ENCODE measurements around the gene FAM171A2.

DNA sequence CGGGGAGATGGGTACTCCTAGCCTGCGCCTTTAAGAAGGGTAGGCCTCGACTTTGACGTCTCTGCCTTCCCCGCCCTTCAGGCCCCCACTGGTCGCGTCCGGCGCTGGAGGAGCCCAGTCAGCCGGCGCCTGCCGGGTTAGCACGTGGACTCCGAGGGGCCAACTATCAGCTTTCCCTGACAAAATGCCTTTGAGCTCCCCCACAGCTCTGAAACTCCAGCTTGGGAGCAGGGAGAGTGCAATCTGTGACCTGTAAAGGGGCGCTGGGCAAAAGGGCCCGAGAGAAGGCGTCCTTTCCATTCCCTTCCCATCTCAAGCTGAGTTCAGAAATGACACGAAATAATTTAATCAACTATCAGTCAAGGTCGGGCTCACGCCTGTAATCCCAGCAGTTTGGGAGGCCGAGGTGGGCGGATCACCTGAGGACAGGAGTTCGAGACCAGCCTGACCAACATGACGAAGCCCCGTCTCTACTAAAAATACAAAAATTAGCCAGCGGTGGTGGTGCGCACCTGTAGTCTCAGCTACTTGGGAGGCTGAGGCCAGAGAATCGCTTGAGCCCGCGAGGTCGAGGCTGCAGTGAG lies 36.7 kb downstream of the FAM171A2 start:
- TF ChIP-seq, protein P1, sequence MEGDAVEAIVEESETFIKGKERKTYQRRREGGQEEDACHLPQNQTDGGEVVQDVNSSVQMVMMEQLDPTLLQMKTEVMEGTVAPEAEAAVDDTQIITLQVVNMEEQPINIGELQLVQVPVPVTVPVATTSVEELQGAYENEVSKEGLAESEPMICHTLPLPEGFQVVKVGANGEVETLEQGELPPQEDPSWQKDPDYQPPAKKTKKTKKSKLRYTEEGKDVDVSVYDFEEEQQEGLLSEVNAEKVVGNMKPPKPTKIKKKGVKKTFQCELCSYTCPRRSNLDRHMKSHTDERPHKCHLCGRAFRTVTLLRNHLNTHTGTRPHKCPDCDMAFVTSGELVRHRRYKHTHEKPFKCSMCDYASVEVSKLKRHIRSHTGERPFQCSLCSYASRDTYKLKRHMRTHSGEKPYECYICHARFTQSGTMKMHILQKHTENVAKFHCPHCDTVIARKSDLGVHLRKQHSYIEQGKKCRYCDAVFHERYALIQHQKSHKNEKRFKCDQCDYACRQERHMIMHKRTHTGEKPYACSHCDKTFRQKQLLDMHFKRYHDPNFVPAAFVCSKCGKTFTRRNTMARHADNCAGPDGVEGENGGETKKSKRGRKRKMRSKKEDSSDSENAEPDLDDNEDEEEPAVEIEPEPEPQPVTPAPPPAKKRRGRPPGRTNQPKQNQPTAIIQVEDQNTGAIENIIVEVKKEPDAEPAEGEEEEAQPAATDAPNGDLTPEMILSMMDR (IDR thresholded peaks at IDR 0.05) = no peak
- TF ChIP-seq, protein P2, sequence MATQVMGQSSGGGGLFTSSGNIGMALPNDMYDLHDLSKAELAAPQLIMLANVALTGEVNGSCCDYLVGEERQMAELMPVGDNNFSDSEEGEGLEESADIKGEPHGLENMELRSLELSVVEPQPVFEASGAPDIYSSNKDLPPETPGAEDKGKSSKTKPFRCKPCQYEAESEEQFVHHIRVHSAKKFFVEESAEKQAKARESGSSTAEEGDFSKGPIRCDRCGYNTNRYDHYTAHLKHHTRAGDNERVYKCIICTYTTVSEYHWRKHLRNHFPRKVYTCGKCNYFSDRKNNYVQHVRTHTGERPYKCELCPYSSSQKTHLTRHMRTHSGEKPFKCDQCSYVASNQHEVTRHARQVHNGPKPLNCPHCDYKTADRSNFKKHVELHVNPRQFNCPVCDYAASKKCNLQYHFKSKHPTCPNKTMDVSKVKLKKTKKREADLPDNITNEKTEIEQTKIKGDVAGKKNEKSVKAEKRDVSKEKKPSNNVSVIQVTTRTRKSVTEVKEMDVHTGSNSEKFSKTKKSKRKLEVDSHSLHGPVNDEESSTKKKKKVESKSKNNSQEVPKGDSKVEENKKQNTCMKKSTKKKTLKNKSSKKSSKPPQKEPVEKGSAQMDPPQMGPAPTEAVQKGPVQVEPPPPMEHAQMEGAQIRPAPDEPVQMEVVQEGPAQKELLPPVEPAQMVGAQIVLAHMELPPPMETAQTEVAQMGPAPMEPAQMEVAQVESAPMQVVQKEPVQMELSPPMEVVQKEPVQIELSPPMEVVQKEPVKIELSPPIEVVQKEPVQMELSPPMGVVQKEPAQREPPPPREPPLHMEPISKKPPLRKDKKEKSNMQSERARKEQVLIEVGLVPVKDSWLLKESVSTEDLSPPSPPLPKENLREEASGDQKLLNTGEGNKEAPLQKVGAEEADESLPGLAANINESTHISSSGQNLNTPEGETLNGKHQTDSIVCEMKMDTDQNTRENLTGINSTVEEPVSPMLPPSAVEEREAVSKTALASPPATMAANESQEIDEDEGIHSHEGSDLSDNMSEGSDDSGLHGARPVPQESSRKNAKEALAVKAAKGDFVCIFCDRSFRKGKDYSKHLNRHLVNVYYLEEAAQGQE (IDR thresholded peaks at IDR 0.05; ENCODE audit: insufficient read depth in 1 of 2, low read depth in 2 of 2, low read length in 1 of 2) = no peak
